Astrocyte of the spinal cord (primary cell): ENCODE results near the gene HDAC4.

Experiments
- DNase-seq: peaks from one replicate; pipeline ENCODE4 v3.0.0; 2011; ENCODE audit warnings: low read depth, low spot score
- H3K4me3 ChIP-seq: 2 replicates; pipeline ENCODE4 v1.5.1; 2011; ENCODE audit warnings: low read depth, mild to moderate bottlenecking, low read length, moderate library complexity
- CTCF ChIP-seq: IDR thresholded peaks from 2 replicates; pipeline ENCODE4 v1.5.1; 2012; ENCODE audit warnings: low read depth, mild to moderate bottlenecking, low read length, inconsistent platforms
- in situ Hi-C: cut with HindIII; loops from 2 replicates; pipeline ENCODE4 v1.10.0; 2017; ENCODE audit warnings: low sequenced_read_pairs

Gene HDAC4

GRCh38 chr2:239006622-239007285, 394.1 kb downstream of the HDAC4 start:
- no peak for DNase-seq
- TF ChIP-seq CTCF, result no peak

GRCh38 chr2:239005586-239005985, 395.2 kb downstream of the HDAC4 start:
- H3K4me3 ChIP-seq, result no peak overlapping the region
- no peak for DNase-seq
- no peak for TF ChIP-seq CTCF
- in situ Hi-C loops, result loop anchor here (25.0 kb wide), 1 partner anchor 107 kb away; no protein-coding TSS in a partner anchor

More at GRCh38 chr2:239006622-239007285, 394.1 kb downstream of the HDAC4 start:
- in situ Hi-C loops, result loop anchor here (25.0 kb wide), 1 partner anchor 106 kb away; no protein-coding TSS in a partner anchor
- no peak overlapping the region for H3K4me3 ChIP-seq

- TF ChIP-seq CTCF, result no peak
- DNase-seq, result no peak
- in situ Hi-C loops, result loop anchor here (25.0 kb wide), 1 partner anchor 108 kb away; no protein-coding TSS in a partner anchor
- H3K4me3 ChIP-seq, result no peak overlapping the region
These were observed 396.4 kb downstream of the HDAC4 start for GRCh38 chr2:239004274-239005015.

- in situ Hi-C loops, result loop anchor here (25.0 kb wide), 1 partner anchor 109 kb away; no protein-coding TSS in a partner anchor
- no peak for TF ChIP-seq CTCF
- no peak for DNase-seq
- no peak overlapping the region for H3K4me3 ChIP-seq
These were observed 397.1 kb downstream of the HDAC4 start for GRCh38 chr2:239003624-239004273.

- in situ Hi-C loops, result loop anchor here (25.0 kb wide), 1 partner anchor 109 kb away; no protein-coding TSS in a partner anchor
- H3K4me3 ChIP-seq, result no peak overlapping the region
These were observed 397.7 kb downstream of the HDAC4 start for GRCh38 chr2:239002954-239003623.

More at GRCh38 chr2:239002954-239003623, 397.7 kb downstream of the HDAC4 start:
- TF ChIP-seq CTCF, result peak; percentile 24
- DNase-seq, result peak; percentile 19
